SK-N-SH treated with all-trans-retinoic acid at 6 μM for 48 hours (cell line): ENCODE results near the gene SLCO1A2.

Source experiments
- CREB5 ChIP-seq: fragments of 250-450 bp; sonication (Bioruptor Pico); IDR thresholded peaks from 2 replicates; pipeline ENCODE4 v1.5.1; 2020; ENCODE audit warnings: low read depth, mild to moderate bottlenecking, moderate library complexity
- OSR1 ChIP-seq: fragments of 250-450 bp; sonication (Bioruptor Pico); IDR thresholded peaks from 2 replicates; pipeline ENCODE4 v1.8.0; 2022; ENCODE audit warnings: moderate library complexity, mild to moderate bottlenecking, inconsistent platforms
- PPARA ChIP-seq: fragments of 250-450 bp; sonication (Bioruptor Pico); IDR thresholded peaks from 2 replicates; pipeline ENCODE4 v1.5.0; 2020; ENCODE audit warnings: mild to moderate bottlenecking, borderline replicate concordance
- TOX ChIP-seq: fragments of 250-450 bp; sonication (Bioruptor Pico); IDR thresholded peaks from 2 replicates; pipeline ENCODE4 v1.8.0; 2021; ENCODE audit warnings: mild to moderate bottlenecking, moderate library complexity, borderline replicate concordance
- ZNF70 ChIP-seq: fragments of 450-650 bp; formaldehyde crosslinking; IDR thresholded peaks from 2 replicates; pipeline ENCODE4 v1.5.0; 2020; ENCODE audit warnings: mild to moderate bottlenecking, moderate library complexity

GRCh38 chr12:21296751-21297406 lies 37.8 kb downstream of the SLCO1A2 start:
- no peak for TF ChIP-seq TOX (CRISPR knock-in tag)
- TF ChIP-seq CREB5 (CRISPR knock-in tag): no peak
- no peak for TF ChIP-seq OSR1
- TF ChIP-seq PPARA (CRISPR knock-in tag): no peak
- no peak for TF ChIP-seq ZNF70 (CRISPR knock-in tag)
